Measurements from ENCODE around the gene OLFM4. TPM values are rescaled to one million over a fixed set of nuclear protein-coding genes. Genes with fewer than 3 reads are reported as not detected.
A peak's percentile ranks its signal among the peaks of the same experiment; 100 is the strongest.

OLFM4 gene
- not detected in 2 replicates for total RNA-seq (2014; rRNA removed; shearing (Covaris generic))
- polyA plus RNA-seq (2016; fragmentation: Nextera tagmentation; extraction: Ambion mirVana), result not detected in 2 replicates
- long read RNA-seq, result 0 reads

GRCh38 chr13:53028637-53029203 lies at the start of gene OLFM4:
Gene OLFM4 (plus strand): TSS chr13:53028813. CDS start chr13:53028837, 24 bp downstream.
- Mint-ChIP-seq H3K4me1 (peaks cover 13% of the 10 kb centered on the region; the same call in 2 of the 3 replicates), H3K4me3 (no peak within 1 kb of the TSS), H3K27me3 (ENCODE audit: insufficient read depth, low read depth, poor library complexity) (no peaks in the 10 kb centered on the region), H3K27ac (no peak within 1 kb of the TSS), H3K9me3 (no peaks in the 10 kb centered on the region), H3K36me3 (ENCODE audit: low read depth) (no peaks in the 10 kb centered on the region)
- Histone ChIP-seq H3K4me2 (no peak within 1 kb of the TSS), H4K20me1 (replicated peaks; ENCODE audit: insufficient read depth) (no peaks in the 10 kb centered on the region), H3K9me2 (ENCODE audit: insufficient read depth) (no peaks in the 10 kb centered on the region), H3K27me3 (ENCODE audit: insufficient read depth) (no peaks in the 10 kb centered on the region), H3K27ac (ENCODE audit: low read depth) (no peak within 1 kb of the TSS), H3K4me1 (ENCODE audit: insufficient read depth) (peaks cover 7% of the 10 kb centered on the region), H3K79me2 (replicated peaks; ENCODE audit: insufficient read depth) (no peaks in the 10 kb centered on the region), H3K36me3 (ENCODE audit: insufficient read depth) (no peaks in the 10 kb centered on the region), H3F3A (replicated peaks; ENCODE audit: low read depth) (no peaks in the 10 kb centered on the region), H3K4me3 (no peak within 1 kb of the TSS), H2AFZ (peak within 1 kb of the TSS; percentile 65)
- ATAC-seq (peak; percentile 72), DNase-seq (ENCODE audit: low spot score) (peak; percentile 32)
- TF ChIP-seq JUNB (IDR thresholded peaks at IDR 0.05; ENCODE audit: unreplicated experiment), result no peak

- Histone ChIP-seq H3K79me2 (replicated peaks; ENCODE audit: insufficient read depth) (no peaks in the 10 kb centered on the region), H4K20me1 (replicated peaks; ENCODE audit: insufficient read depth) (no peaks in the 10 kb centered on the region), H3K27me3 (ENCODE audit: insufficient read depth) (no peaks in the 10 kb centered on the region), H3F3A (replicated peaks; ENCODE audit: low read depth) (no peaks in the 10 kb centered on the region), H3K9me2 (ENCODE audit: insufficient read depth) (no peaks in the 10 kb centered on the region), H3K4me1 (ENCODE audit: insufficient read depth) (no peaks in the 10 kb centered on the region), H3K4me2 (no peak overlapping the region), H3K27ac (ENCODE audit: low read depth) (no peak overlapping the region), H3K4me3 (no peak overlapping the region), H2AFZ (no peak overlapping the region), H3K36me3 (ENCODE audit: insufficient read depth) (no peaks in the 10 kb centered on the region)
- no peak overlapping the region for H3K4me3 Mint-ChIP-seq
- peaks cover 3% of the 10 kb centered on the region for H3K27me3 Mint-ChIP-seq (ENCODE audit: insufficient read depth, low read depth, poor library complexity)
- H3K4me1 Mint-ChIP-seq, result peaks cover 7% of the 10 kb centered on the region; the same call in 2 of the 3 replicates
- no peak overlapping the region for H3K27ac Mint-ChIP-seq
- peak; percentile 61 for ATAC-seq
- H3K9me3 Mint-ChIP-seq, result no peaks in the 10 kb centered on the region
- peak; percentile 35 for DNase-seq (ENCODE audit: low spot score)
- H3K36me3 Mint-ChIP-seq (ENCODE audit: low read depth), result no peaks in the 10 kb centered on the region
- TF ChIP-seq EZH2phosphoT487 (IDR thresholded peaks at IDR 0.05; ENCODE audit: unreplicated experiment), result no peak
- no peak for TF ChIP-seq CREB1 (CRISPR knock-in tag; IDR thresholded peaks at IDR 0.05; ENCODE audit: low read depth)
- TF ChIP-seq ZNF331 (CRISPR knock-in tag; IDR thresholded peaks at IDR 0.05; ENCODE audit: low read depth), result no peak
- no peak for TF ChIP-seq ETS1 (IDR thresholded peaks at IDR 0.05)
- no peak for TF ChIP-seq EZH2 (IDR thresholded peaks at IDR 0.05; ENCODE audit: low read depth, unreplicated experiment)
- TF ChIP-seq CTCF (conservative IDR thresholded peaks at IDR 0.05; ENCODE audit: low read depth in 2 of 2), result no peak
- no peak for TF ChIP-seq STAT1 (IDR thresholded peaks at IDR 0.05; ENCODE audit: unreplicated experiment)
- no peak for TF ChIP-seq ZNF114 (CRISPR knock-in tag; IDR thresholded peaks at IDR 0.05)
- TF ChIP-seq NANOG (IDR thresholded peaks at IDR 0.05; ENCODE audit: borderline replicate concordance), result no peak
- no peak for TF ChIP-seq JUNB (IDR thresholded peaks at IDR 0.05; ENCODE audit: unreplicated experiment)
- no peak for TF ChIP-seq ZNF462 (CRISPR knock-in tag; IDR thresholded peaks at IDR 0.05)
- TF ChIP-seq POLR2AphosphoS5 (IDR thresholded peaks at IDR 0.05; ENCODE audit: low read depth), result no peak
Measured at GRCh38 chr13:52978989-52979388, 49.6 kb upstream of the OLFM4 start.
